A673 (cell line): ENCODE measurements around the gene TBXAS1.

Experiments used
- CTCF ChIP-seq: fragments of 300-800, 200-600 bp; sonication (generic); conservative IDR thresholded peaks from 2 replicates; pipeline ENCODE4 v1.5.1; 2017; ENCODE audit warnings: low read depth, mild to moderate bottlenecking, antibody characterized with exemption, low read length, moderate library complexity, mixed read lengths
- EZH2 ChIP-seq: fragments of 200-600 bp; sonication (generic); IDR thresholded peaks from 2 replicates; pipeline ENCODE4 v1.6.1; 2017; ENCODE audit warnings: borderline replicate concordance, low read depth, mild to moderate bottlenecking, mixed read lengths, antibody characterized with exemption, low read length; ENCODE audit not compliant: poor library complexity, severe bottlenecking

- TF ChIP-seq CTCF = no peak
- TF ChIP-seq EZH2 = no peak
These were observed 37.2 kb downstream of the TBXAS1 start for GRCh38 chr7:139866047-139866837.
